ENCODE results near the gene RGS10. TPM values are rescaled to one million over a fixed set of nuclear protein-coding genes. Genes with fewer than 3 reads are reported as not detected.

RGS10 gene
- total RNA-seq, 1 donor from 2014 or later = 10.5 TPM

DNA sequence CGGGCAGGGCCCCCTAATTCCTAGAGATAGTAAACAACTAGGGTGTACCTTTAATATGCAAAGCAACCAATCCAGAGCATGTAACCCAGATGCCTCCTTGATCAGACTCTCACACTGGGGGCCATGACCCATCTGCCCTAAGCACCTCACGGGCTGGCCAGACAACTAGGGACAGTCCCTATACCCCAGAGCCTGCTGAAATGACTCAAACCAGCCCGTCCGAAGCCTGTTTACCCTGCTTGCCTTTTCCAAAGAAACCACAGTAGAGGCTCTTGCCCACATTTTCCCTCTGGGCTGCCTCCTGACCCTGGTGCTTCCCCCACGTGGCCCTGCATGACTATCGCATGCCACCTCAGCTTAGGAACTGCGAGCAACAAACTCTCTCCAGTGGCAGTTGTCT is 46.2 kb downstream of the RGS10 start:
- DNase-seq = no peak

DNA sequence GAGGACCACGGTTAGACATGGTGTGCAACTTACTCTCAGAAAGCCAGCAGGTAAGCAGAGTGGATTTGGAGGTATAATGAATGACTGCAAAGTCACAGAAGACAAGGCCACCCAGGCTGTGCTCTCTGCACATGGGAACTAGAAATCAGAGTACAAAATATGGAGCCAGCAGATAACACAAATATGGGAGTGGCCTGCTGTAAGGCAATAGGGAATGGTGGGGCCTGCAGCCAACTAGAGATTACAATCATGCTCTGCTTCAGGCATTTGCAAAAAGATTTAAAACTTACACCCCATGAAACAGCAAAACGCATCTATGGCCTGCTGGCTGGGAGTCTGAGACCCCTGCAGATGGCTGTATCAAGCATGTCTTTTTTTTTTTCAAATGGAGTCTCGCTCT is 47.0 kb downstream of the RGS10 start:
- DNase-seq = no peak

DNA sequence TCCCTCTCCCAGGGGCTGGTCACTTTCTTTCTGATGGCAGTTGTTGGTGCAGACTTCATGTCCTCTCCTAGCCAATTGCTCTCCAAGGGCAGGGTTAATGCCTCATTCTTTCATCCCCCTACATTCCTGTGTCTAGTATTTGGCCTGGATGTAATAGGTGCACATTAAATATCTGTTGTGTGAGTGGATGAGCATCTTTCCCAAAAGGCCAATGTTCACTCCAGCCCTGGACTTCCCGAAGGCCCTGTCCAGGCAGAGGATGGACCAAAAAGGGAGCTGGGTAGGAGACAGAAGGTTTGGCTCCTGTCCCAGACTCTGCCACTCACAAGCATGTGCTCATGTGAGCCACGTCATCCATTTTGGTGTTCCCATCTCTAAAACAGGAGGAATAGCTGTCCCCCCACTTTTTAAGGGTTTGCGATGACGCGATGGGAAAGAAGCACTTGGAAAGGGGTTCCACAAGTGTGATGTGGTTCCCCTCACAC is 47.5 kb downstream of the RGS10 start:
- DNase-seq = no peak

DNA sequence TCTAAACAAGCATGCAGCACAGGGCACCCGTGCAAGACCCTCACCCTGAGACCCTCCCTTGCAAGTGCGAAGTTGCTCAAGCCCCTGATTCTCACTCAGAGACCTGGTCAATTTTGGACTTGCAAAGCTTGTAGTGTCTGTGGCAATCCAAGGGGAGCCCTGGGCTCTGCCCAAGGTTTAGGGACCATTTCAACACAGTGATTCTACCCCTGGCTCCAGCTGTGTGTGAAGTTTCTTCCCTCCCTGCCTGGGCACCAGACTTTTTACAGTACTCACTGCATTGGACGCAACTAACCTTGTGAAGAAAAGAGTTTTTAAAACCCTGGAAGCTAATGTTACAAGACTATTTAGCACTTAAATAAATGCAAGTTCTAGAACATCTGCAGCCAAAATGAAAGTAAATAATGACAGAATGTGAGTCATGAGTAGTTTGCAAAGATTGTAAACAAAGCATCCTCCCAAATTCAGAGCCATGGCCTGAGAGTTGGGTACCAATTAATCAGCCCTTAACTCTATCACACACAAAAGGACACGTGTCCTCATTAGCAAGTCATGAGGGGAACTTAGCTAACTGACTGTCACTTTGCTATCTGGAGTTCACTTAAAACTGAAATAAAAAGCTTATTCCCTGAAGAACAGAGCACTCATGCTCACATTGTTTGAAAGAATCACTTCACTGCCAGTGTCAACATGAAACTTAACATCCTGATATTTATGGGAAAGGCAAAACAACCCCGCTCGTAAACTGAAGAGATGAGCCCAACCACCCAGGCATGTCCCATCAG is 48.1 kb downstream of the RGS10 start:
- DNase-seq = no peak

DNA sequence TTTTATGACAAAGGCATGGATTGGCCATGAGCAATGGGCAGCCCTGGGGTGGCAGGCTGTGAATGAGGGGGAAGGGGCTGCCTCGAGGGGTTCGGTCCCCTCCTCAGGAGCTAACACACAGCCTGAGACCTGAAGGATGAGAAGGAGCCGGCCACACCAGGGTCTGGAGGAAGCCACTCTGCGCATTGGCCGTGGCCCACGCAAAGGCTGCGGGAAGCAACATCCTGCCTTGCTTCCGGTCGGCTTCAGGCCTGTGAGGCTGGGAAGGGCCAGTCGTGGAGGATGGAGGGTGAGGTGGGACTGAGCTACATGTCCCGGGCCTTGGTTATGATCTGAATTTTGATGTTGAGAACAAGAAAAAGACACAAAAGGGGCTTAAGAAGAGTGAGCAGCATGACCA is 49.4 kb downstream of the RGS10 start:
- DNase-seq = no peak

DNA sequence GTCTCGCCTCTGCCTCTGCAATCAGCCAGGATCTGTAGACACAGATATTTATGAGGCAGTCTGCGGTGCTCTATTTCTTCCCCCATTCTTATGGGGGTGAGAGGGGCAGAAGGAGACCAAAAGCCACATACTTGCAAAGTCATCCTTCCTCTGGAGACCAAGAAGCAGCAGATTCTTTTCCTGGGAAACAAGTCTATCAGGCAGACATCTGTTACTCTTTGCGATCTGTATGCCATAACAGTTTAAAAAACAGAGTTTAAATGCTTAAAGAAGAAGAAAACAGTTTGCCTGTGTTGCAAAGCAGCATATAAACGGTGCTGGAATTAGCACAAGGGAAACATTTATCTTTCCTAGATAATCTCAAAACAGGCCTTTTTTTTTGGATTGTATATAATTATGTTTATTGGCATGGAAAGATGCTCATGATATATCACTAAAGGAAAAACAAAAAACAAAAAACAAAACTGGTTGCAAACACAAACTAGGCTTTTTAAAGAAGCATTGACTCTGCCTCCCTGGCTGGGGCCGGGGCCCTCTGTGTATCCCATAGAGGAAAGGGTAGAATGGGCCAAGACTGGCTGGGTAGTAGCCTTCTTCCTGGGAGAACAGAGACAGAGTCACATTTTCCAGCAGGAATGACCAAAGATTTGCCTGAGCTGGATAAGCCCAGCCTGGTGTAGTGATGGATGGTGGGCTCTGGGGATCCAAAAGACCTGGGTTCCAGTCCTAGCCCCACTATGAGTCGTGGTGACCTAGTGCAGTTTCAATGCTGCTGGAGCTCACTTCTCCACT is 50.4 kb downstream of the RGS10 start:
- DNase-seq = no peak

DNA sequence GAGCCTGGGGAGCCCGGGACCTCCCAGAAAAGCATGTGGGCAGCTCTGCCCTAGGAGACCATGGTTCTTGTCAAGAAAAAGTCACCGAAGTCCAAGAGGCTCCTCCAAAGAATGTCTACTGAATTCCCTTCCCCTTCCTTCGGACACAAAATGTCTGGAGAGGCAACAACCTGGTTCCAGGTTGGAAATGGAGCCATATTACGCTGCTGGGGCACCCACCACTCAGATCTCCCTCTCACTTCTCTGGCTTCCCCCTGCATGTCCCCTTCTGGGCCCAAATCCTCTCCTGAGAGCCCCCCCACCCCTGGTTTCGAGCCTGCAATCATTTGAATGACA is 52.6 kb downstream of the RGS10 start:
- no peak for DNase-seq

DNA sequence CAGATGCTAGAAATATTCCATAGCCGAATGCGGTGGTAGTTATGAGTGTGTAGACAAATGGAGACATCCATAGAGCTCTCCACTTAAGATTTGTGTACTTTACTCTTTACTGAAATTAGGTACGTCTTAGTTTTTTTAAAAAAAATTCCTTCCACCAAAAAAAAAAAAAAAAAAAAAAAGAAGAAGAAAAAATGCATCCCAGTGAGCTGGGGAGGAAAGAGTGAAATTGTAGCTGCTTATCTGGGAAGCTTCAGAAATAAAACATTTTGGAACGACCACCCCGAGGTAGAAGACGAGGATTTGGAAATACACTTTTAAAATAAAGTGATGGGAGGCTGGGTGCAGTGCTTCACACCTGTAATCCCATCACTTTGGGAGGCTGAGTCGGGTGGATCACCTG is 53.8 kb downstream of the RGS10 start:
- no peak for DNase-seq

DNA sequence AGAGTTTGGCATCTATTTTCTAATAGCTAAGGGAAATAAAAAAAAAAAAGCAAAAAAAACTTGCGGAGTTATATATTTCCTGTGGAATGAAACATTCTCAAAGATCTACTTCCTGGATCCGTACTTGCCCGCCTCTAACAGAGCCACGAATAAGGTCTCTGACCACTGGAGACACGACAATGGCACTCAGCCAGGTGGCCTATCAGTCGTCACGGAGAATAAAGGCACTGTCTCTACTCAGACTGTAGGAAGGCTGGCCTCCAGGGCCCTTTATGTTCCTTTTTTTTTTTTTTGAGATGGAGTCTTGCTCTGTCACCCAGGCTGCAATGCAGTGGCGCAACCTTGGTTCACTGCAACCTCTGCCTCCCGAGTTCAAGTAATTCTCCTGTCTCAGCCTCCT is 58.7 kb downstream of the RGS10 start:
- no peak for DNase-seq

DNA sequence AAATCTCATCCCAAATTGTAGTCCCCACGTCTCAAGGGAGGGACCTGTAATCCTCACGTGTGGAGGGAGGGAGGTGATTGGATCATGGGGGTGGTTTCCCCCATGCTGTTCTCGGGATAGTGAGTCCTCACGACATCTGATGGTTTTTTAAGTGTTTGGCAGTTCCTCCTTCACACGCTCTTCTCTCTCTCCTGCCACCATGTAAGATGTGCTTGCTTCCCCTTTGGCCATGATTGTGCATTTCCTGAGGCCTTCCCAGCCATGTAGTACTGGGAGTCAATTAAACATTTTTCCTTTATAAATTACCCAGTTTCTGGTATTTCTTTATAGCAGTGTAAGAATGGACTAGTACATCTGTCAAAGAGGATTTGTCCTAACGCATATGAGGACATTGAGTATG is 59.5 kb downstream of the RGS10 start:
- DNase-seq = no peak

DNA sequence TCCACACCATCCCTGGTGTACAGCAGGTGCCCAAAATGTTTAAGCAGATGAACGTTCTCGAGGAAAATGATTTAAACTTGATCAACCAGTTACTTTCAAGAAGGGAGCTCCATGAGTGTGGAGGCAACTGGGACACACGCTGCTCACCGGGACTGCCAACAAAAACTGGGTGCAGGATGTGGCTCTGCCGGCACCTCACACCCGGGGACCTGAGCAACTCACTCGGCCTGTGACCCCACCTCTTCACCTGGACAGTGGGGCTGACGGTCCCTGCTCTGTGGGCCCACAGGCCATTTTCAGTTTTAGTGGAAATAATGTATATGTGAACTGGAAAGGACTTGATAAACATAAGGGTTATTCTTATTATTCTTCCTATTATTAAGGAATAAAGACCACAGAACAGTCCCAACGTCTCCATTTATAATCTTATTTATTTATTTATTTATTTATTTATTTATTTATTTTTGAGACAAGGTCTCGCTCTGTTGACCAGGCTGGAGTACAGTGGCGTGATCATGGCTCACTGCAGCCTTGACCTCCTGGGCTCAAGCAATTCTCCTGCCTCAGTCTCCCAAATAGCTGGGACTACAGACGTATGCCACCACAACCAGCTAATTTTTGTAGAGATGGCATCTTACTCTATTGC is 60.6 kb downstream of the RGS10 start:
- no peak for DNase-seq

DNA sequence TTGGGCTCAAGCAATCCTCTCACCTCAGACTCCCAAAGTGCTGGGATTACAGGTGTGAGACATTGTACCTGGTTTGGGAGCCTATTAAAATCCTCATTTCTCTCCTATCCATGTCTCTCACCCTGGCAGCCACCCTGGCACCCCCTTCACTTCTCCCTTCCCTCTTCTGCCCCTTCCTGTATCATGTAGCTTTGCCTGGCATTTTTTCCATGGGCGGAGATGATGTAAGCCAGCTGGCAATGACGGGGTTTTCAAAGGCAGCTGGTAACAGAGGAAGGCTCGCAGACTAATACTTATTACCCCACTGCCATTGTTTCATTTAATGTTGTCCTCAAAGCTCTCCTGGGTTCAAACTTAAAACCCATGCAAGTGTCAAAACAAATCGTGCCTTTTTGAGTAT is 61.9 kb downstream of the RGS10 start:
- DNase-seq = no peak

DNA sequence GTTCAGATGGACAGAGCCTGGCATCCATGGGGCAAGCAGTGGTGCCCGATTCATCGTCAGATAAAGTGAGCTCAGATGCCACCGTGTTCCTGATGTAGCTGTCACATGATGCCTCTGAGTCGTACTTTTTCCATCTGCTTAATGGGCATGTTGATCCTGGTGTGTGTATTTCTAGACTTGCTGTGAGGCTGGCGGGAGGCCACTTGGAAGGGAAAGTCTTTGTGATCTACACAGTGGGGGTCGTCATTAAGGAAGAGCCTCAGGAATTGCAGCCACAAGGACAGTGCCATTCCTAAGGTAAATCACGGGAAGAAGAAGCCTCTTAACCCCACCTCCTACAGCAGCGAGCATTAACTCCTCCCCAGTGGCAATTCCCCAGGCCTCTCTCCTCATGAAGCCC is 63.0 kb downstream of the RGS10 start:
- no peak for DNase-seq

DNA sequence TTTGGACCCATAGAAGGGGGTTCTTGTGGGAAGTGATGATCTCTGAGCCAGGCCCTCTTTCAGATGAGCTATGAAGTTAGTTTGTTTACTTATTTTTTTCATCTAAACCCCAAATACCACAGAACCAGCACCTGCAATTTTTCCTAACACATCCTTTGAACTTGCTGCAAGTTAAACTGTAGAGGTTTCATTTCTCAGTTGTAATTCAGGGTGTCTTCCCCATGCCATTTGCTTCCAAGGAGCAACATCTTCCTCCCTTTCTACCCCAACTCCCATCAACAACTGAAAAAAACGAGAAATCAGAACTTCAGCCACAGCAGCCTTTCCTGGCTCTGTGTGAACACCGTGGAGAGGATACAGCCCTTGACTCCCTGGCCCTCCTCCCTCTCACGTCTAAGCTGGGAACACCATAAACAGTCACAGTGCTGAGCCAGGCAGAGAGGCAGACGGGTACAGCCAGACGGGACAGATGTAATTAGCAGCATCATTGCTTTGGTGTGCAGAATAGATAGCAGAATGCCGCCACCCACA is 63.6 kb downstream of the RGS10 start:
- DNase-seq = no peak

DNA sequence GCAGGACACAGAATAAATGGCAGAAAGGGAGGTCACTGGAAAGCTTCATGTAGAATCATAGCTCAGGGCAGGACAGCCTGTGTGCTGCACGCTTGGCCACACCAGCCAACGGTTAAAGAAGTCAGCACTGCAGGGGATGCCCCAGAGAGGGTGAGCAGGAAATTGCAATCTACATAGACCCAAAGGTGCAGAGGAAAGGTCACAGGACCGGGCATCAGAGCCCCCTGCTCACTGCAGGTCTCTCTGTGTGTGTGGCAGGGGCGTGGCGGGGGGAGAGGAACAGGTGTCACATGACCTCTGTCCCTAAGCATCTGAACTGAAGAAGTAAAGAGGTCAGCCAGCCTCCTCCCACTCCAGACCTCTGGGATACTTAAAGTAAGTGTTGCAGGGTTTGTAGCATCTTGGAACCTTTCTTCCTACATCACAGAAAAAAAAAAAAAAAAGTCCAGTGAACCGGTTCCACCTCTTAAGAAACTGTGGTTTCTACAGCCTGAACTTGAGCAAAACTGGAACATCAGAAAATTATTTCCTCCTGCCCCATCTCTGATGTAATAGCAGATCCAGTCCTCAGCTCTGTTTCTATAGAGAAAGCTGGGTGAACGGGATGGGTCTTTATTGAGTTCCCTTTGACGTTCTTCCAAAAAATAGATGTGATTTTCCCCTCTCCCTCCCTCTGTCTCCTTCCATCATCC is 64.3 kb downstream of the RGS10 start:
- no peak for DNase-seq

DNA sequence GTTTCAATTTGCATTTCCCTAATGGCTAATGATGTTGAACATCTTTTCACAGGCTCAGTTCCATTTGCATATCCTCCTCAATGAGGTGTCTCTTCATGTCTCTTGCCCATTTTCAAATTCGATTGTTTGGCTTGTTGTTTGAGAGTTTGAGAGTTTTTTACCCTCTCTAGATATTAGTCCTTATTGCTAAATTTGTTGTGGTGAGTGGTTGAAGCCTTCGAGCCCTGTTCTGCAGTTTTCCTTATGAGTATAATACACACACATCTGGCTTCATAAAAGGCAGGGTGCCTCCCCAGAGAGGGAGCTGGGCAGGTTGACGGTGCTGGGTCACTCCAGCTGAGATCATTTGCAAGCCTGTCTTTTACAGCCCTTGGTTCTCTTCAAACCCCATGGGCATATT is 65.1 kb downstream of the RGS10 start:
- no peak for DNase-seq

DNA sequence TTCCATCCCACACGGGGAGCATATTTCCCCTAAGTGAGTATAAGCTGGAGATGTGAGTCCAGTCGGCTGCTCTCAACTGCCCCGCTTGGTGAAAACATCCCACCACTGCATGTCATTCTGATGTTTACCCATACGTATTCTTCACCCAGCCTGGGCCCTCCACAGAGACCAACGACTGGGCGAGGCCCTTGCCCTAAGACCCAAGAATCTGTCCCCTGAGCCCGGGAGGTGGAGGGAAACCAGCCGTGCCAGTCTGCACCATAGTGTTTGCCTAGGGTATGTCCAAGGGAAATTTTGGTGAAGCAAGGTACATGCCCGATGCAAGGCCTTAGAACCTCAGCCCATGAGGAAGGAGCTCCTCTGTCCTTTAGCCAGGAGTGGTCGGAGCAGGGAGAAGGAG is 67.9 kb downstream of the RGS10 start:
- DNase-seq = no peak

DNA sequence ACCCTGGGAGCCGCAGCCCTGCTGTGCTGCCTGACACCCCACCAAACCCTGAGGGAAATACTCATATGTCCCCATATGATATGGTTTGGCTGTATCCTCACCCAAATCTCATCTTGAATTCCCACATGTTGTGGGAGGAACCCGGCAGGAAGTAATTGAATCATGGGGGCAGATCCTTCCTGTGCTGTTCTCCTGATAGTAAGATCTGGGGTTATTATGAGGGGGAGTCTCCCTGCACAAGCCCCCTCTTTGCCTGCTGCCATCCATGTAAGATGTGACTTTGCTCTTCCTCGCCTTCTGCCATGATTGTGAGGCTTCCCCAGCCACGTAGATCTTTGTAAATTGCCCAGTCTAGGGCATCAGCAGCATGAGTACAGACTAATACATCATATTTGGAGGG is 68.7 kb downstream of the RGS10 start:
- no peak for DNase-seq

DNA sequence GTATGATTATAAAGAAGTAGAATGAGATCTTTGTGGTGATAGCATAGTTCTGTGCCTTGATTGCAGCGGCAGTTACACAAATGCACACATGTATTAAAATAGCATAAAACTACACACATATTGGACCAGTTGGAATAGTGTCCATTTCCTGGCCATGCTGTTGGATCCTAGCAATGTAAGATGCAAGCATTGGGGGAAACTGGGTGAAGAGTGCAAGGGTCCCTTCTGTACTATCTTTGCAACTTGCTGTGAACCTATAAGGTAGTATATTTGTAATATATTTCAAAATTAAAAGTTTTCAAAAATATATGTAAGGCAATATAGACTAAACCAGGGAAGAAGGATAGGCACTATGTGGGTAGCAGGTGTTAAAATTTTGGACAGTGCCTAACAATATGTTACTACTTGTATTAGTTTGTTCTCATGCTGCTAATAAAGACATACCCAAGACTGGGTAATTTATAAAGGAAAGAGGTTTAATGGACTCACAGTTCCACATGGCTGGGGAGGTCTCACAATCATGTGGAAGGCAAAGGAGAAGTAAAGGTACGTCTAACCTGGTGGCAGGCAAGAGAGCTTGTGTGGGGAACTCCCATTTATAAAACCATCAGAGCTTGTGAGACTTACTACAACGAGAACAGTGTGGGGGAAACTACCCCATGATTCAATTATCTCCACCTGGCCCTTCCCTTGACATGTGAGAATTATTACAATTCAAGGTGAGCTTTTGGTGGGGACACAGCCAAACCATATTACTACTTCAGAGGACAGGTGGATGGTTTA is 71.4 kb downstream of the RGS10 start:
- no peak for DNase-seq

DNA sequence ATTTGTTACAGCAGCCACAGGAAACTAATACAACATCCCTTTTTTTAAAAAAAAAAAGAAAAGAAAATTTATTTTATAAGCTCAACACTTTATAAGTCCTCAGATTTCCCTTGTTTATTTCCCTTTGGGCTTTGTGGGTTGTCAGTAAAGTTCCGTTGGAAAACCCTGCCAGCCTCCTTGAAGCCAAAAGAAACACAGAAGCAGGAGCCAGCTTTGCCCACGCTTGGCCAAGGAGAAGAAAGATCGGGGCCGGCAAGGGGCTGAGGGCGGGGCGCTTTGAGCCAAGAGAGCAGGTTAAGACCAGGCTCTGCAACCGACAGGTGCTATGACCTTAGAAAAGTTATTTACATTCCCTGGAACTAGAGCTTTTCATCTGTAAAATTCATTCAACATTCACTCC is 72.7 kb downstream of the RGS10 start:
- no peak for DNase-seq

DNA sequence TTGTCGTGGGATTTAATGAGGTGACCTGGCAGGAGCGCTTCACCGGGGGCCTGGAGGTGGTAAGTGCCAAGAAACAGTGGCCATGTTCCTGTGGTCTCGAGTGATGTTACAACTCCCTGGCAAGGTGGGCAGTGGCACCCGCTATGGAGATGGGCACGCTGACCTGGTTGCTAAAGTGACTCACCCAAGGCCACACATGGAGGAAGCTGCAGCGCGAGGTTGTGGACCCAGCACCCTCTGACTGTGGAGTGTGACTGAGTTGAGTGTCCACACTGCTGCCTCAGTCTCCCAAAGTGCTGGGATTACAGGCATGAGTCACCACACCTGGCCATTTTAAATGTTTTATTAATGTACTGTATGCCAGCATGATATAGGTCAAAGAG is 73.2 kb downstream of the RGS10 start:
- DNase-seq = no peak
